NCI-H2081 treated with DMSO at 0.1 percent for 48 hours (cell line): ENCODE data around the gene EPB41L2.

Experiments
- DNase-seq: peaks from one replicate; lab custom pipeline; 2025; lab: John Stamatoyannopoulos, UW

The EPB41L2 gene

DNA sequence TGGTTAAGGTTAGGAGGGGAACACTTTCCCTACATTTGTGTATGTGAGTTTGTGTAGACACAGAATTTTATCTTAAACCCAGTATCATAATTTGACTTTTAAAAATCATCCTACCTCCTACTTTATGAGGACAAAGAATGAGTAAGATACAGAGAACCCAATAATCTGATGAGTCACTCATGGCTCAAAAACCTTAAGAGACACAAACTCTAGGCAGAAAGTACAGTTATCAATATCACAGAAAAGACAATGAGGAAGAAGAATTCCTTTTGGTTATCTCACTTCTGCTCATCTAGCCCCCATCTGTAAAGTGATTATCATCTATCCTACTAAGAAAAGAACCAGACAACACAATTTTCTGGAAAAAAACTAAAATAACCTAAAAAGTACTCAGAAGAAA lies 87.7 kb downstream of the EPB41L2 start:
- no peak for DNase-seq

DNA sequence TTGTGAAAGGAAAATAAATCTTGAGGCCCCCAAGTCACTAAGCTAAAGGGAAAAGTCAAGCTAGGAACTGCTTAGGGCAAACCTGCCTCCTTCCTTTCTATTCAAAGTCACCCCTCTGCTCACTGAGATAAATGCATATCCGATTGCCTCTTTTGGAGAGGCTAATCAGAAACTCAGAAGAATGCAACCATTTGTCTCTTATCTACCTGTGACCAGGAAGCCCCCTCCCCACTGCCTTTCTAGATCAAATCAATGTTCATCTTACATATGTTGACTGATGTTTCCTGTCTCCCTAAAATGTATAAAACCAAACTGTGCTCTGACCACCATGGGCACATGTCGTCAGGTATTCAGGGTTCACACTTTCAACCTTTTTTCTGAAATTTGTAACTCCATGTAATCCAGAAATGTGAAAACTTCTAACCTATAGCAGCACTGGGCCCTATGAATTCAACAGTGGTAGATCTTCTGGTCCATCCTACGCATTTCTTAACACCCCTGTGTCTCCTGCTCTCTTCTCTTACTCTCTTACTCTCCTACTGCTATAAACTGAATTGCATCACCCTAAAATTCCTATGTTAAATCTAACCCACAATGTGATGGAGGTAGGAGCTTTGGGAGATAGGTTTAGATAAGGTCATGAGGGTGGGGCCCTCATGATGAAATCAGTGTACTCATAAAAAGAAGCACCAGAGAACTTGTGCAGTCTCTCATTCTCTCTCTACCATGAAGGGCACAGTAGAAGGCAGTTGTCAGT lies 89.3 kb downstream of the EPB41L2 start:
- no peak for DNase-seq

DNA sequence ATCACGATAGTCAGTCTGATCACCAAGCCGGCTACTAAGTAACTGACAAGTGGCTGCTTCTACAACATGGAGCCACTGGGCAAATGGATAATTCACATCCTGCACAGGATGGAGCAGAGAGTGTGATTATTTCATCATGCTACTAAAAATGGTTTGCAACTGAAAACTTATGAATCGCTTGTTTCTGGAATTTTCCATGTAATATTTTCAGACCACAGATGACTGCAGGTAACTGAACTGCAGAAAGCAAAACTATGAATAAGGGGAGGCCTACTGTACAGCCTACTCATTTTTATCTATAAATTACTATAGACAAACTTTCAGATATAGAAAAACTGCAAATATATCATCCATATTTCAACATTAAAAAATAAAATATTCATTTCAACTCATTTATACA lies 91.5 kb downstream of the EPB41L2 start:
- no peak for DNase-seq

DNA sequence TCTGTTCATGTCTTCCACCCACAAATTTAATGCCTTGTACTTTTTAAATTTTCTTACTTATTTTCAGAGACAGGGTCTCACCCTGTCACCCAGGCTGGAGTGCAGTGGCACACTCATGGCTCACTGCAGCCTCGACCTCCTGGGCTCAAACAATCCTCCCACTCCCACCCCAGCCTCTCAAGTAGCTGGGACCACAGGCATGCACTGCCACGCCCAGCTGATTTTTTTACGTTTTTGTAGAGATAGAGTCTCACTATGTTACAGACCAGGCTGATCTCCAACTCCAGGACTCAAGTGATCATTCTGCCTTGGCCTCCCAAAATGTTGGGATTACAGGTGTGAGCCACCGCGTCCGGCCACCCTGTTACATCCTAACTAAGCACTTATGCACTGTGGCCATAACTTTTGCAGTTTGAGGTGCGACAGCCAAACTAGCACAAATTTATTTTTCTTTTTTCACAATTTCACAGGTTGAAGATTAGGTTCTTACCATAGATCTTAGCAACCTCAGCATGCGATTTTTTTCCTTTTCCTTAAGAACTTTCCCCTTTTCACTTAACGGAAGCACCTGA lies 92.1 kb downstream of the EPB41L2 start:
- DNase-seq = no peak

- DNase-seq = no peak
Measured at GRCh38 chr6:130969791-130970491, 93.1 kb downstream of the EPB41L2 start.

GRCh38 chr6:130969166-130969565 lies 93.9 kb downstream of the EPB41L2 start:
- no peak for DNase-seq

GRCh38 chr6:130968476-130968875 lies 94.6 kb downstream of the EPB41L2 start:
- no peak for DNase-seq

GRCh38 chr6:130967502-130968445 lies 95.3 kb downstream of the EPB41L2 start:
- DNase-seq = no peak

GRCh38 chr6:130966344-130966980 lies 96.6 kb downstream of the EPB41L2 start:
- no peak for DNase-seq

DNA sequence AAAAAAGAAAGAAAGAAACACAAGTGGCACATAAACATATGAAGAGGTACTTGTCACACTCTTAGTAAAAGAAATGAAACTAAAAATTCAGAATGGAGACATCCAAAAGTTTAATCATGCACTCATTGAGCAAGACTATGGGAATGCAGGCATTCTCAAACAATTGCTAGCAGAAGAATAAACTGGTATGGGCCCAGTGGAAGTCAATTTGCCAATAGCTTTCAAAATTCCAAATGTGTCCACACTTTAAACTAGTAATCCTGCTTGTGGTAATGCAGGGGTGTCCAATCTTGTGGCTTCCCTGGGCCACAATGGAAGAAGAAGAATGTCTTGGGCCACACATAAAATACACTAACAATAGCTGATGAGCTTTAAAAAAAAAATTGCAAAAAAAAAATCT lies 97.4 kb downstream of the EPB41L2 start:
- no peak for DNase-seq

GRCh38 chr6:130964808-130965604 lies 98.0 kb downstream of the EPB41L2 start:
- DNase-seq = no peak

DNA sequence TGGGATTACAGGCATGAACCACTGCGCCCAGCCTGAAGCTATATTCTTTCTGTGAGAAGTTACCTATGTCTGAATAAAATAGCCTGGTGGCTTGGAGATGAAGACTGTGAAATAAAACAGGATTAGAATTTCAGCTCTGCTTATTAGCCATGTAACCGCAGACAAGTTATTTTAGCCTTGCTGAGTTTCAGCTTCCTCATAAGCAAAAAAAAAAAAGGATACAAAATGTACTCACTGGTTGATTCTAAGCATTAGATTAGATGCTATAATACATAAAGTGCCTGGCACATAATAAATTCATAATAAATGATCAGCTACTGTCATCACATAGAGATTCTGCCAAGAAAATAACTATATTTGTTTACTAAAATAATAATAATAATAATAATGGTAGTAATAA lies 98.8 kb downstream of the EPB41L2 start:
- no peak for DNase-seq

DNA sequence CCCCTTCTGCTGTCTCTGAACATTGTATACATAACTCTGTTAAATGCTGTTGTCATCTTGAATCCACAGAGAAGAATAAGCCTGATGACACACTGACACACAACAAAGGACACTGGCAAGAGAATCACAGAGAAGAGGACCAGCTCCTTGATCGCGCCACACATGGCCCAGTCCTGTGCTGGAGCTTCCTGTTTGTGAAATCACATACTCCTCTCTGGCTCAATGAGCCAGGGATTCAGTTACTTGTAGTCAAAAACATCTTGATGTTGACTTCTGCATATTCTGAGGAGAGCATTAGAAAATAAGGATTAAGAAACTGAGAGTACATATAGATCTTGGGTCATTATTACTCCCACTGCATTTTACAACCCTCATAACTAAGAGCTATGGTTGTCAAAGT lies 100.1 kb downstream of the EPB41L2 start:
- DNase-seq = no peak

GRCh38 chr6:130961148-130961547 lies 101.9 kb downstream of the EPB41L2 start:
- no peak for DNase-seq

DNA sequence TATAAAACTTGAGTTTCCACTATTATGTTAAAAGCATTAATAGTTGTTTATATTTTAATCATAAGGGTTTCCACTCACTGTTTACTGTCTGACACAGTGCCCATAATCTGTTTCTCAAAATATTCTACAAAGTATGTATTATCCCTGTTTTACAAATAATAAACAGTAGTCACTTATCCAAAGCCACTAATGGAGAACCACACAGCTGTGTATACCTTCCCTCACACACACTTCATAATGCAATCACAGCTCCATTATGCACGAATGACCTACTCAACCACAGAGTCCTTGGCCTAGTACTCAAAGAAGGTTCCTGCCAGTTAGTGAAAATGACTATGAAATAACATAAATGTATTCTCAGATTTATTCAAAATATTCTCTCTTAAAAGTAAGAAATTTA lies 103.1 kb downstream of the EPB41L2 start:
- no peak for DNase-seq

DNA sequence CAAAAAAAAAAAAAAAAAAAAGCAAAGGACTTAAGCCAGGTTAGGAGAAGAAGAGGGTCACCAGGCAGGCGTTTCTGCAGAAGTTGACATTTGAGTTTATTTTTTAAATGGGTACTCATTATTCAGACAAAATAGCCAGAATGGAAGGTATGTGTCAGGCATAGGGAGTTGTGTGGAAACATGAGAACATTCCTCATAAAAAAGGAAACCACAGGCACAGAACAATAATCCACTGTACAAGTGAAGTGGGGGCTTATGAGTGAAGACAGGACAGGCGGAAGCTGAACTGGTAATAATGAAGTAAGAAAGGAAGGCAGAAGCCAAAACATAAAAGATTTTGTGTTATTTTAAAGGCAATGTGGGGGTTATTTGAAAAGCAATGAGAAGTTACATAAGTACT lies 104.6 kb downstream of the EPB41L2 start:
- no peak for DNase-seq

GRCh38 chr6:130955755-130956154 lies 107.3 kb downstream of the EPB41L2 start:
- DNase-seq = no peak

DNA sequence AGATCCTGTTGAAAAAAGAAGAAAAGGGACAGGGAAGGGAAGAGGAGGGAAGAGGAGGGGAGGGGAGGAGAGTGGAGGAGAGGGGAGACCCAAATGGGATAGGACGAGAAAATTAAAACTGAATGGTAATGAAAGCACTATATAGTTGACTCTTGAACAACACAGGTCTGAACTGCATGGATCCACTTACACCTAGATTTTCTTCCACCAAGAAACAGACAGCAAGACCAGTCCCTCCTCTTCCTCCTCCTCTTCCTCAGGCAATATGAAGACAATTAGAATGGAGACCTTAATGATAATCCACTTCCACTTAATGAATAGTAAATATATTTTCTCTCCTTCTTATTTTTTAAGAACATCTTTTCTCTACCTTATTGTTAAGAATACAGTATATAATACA lies 113.5 kb downstream of the EPB41L2 start:
- no peak for DNase-seq

DNA sequence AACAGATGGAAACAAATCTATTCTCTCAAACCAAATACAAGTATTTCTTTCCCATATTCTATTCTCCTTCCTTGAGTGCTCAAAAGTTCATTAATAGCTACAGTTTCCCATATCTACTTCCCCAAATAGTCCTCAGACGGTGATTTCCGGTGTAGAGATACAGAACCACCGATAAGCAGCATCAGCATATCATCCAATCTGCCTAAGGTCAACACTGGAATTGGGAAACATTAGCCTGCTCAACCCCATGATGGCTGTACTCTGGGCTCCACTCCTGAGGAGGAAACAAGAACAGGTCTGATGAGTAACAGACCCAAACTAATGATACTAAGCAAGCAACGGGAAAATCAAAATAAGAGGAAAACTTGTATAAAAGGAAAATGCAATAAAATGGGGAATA lies 115.6 kb downstream of the EPB41L2 start:
- DNase-seq = no peak

- no peak for DNase-seq
Measured at GRCh38 chr6:130946076-130946475, 117.0 kb downstream of the EPB41L2 start.

- DNase-seq = no peak
Measured at GRCh38 chr6:130945401-130945919, 117.6 kb downstream of the EPB41L2 start.
